HG02571 (cell line): Measurements from ENCODE around the gene ANKRD33B.
"Not testable (repeated sequence)": the region's sequence is repeated elsewhere in the genome, so short reads cannot be mapped to it uniquely, and the experiment has no call there.

ENCODE experiments used
- ATAC-seq: cut with Tn5 transposase; IDR thresholded peaks from one replicate; pipeline ENCODE4 v1.9.1; 2021; ENCODE audit warnings: mild to moderate bottlenecking, moderate library complexity; ENCODE audit not compliant: unreplicated experiment

Gene ANKRD33B

GRCh38 chr5:10536931-10537579 lies 26.8 kb upstream of the ANKRD33B start:
- no peak for ATAC-seq

- no peak for ATAC-seq
These were observed 26.2 kb upstream of the ANKRD33B start for GRCh38 chr5:10537624-10538023.

GRCh38 chr5:10538103-10538788 lies 25.6 kb upstream of the ANKRD33B start:
- no peak for ATAC-seq

- no peak for ATAC-seq
These were observed 24.8 kb upstream of the ANKRD33B start for GRCh38 chr5:10538789-10539686.

- ATAC-seq, result no peak
These were observed 24.2 kb upstream of the ANKRD33B start for GRCh38 chr5:10539687-10539998.

GRCh38 chr5:10540036-10540544 lies 23.8 kb upstream of the ANKRD33B start:
- no peak for ATAC-seq

- ATAC-seq, result no peak
These were observed 22.8 kb upstream of the ANKRD33B start for GRCh38 chr5:10540951-10541646.

GRCh38 chr5:10542055-10542550 lies 21.8 kb upstream of the ANKRD33B start:
- no peak for ATAC-seq

GRCh38 chr5:10543585-10544040 lies 20.3 kb upstream of the ANKRD33B start:
- ATAC-seq, result no peak

- no peak for ATAC-seq
These were observed 18.8 kb upstream of the ANKRD33B start for GRCh38 chr5:10545084-10545483.

- ATAC-seq, result no peak
These were observed 17.7 kb upstream of the ANKRD33B start for GRCh38 chr5:10546186-10546585.

- ATAC-seq, result no peak
These were observed 15.3 kb upstream of the ANKRD33B start for GRCh38 chr5:10548418-10549122.

- ATAC-seq, result not testable (repeated sequence)
These were observed 14.8 kb upstream of the ANKRD33B start for GRCh38 chr5:10549123-10549514.

GRCh38 chr5:10550222-10550995 lies 13.5 kb upstream of the ANKRD33B start:
- no peak for ATAC-seq

- ATAC-seq, result no peak
These were observed 12.1 kb upstream of the ANKRD33B start for GRCh38 chr5:10551782-10552138.

- ATAC-seq, result no peak
These were observed 11.4 kb upstream of the ANKRD33B start for GRCh38 chr5:10552183-10553143.

- no peak for ATAC-seq
These were observed 10.4 kb upstream of the ANKRD33B start for GRCh38 chr5:10553476-10553875.

GRCh38 chr5:10555277-10555684 lies 8.6 kb upstream of the ANKRD33B start:
- ATAC-seq, result no peak
